Right lobe of liver (tissue), 4 donors: ENCODE data around the gene STK17B.

Experiments
- POLR2A ChIP-seq: fragments of 450-650 bp; IDR thresholded peaks from one replicate; pipeline ENCODE4 v1.6.1; 2017; ENCODE audit warnings: antibody characterized with exemption, mild to moderate bottlenecking
- TF ChIP-seq, protein P1 (sequence below), 4 donors: fragments of 200-600 bp in 3 of 4; fragments of 450-650 bp in 1 of 4; IDR thresholded peaks; one replicate each; pipeline versions ENCODE4 v1.5.1 to v1.8.0; 2016 to 2022; ENCODE audit warnings: antibody characterized with exemption in 4 of 4, mild to moderate bottlenecking in 2 of 4
- donor health status: DM: no; HTN: no; CAD: no.
- donor health status: DM: no; HTN: no; CAD: no.
- donor health status: DM: no; HTN: yes; CAD: no.

DNA sequence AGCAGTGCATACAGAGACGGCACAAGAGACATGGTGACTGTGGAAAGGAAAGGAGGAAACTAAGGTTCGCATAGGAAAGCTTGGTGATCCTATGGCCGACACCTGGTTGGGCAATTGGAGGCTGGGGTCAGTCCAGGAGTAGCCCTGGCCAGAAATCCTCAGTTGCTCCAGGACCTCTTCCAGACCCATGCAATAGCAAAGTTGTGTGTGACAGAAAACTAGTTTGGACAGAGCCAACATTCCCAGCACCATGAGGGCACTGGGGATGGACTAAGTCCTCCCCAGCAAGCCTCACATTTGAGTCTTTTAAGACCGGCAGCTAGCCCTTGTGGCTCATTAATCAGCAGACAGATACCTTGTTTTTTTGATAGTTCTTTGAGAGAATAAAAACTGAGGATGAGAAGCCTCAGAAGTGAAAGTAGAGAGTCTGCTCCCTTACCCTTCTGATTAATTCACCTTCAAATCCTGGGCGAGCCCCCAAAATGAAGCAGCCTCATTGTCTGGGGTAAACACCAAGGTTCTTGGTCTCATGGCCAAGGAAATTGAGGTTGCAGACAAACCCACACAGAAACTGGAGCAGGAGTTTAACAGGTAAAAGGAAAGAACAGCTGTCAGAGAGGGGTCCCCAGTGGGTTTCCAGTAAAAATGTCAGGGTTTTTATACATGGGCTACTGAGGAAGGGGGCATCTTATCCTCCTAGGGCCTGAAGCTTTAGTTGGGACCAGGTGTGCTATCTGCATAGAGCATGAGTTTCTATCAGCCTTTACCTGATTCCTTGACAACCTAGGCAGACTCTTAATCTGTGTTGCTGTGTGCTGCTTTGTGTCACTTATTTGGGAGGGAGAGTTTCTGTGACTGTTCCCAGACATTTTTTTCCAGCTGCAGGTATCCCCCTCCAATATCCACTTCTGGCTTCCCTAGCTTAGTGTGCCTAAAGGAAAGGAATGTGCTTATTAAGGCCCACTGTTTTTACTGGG lies 39.1 kb downstream of the STK17B start:
- TF ChIP-seq, protein P1, sequence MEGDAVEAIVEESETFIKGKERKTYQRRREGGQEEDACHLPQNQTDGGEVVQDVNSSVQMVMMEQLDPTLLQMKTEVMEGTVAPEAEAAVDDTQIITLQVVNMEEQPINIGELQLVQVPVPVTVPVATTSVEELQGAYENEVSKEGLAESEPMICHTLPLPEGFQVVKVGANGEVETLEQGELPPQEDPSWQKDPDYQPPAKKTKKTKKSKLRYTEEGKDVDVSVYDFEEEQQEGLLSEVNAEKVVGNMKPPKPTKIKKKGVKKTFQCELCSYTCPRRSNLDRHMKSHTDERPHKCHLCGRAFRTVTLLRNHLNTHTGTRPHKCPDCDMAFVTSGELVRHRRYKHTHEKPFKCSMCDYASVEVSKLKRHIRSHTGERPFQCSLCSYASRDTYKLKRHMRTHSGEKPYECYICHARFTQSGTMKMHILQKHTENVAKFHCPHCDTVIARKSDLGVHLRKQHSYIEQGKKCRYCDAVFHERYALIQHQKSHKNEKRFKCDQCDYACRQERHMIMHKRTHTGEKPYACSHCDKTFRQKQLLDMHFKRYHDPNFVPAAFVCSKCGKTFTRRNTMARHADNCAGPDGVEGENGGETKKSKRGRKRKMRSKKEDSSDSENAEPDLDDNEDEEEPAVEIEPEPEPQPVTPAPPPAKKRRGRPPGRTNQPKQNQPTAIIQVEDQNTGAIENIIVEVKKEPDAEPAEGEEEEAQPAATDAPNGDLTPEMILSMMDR (IDR thresholded peaks at IDR 0.05), result no peak
- TF ChIP-seq POLR2A, result no peak
